Omental fat pad (tissue), 4 donors: ENCODE data around the gene TBRG1. TPM values are rescaled to one million over a fixed set of nuclear protein-coding genes. Genes with fewer than 3 reads are reported as not detected.
A peak's percentile ranks its signal among the peaks of the same experiment; 100 is the strongest.

Experiments used
- ATAC-seq: fragments of 150-250 bp; one replicate; pipeline ENCODE4 v1.9.1; 2016; ENCODE audit warnings: mild to moderate bottlenecking, moderate library complexity; ENCODE audit not compliant: low FRiP score
- DNase-seq: peaks from one replicate; pipeline ENCODE4 v3.0.0-alpha.2; 2019; ENCODE audit warnings: low spot score
- CTCF ChIP-seq, 3 donors: fragments of 450-650 bp; IDR thresholded peaks; one replicate each; pipeline ENCODE4 v1.5.1; 2016 to 2017; ENCODE audit warnings: antibody characterized with exemption in 3 of 3, mild to moderate bottlenecking in 3 of 3, moderate library complexity in 2 of 3
- total RNA-seq, 4 donors: library from RNA; depleted of rRNA; stranded (reverse); fragments of >200 nt; gene quantifications; one replicate each; pipeline ENCODE4 v1.1.0, GENCODE V29; 2016

The TBRG1 gene
- total RNA-seq, 4 donors from 2014 or later, result 28.6 to 40.7 (median 32.3) TPM

GRCh38 chr11:124643042-124643604 lies 20.5 kb downstream of the TBRG1 start:
- ATAC-seq, result no peak
- TF ChIP-seq CTCF (IDR thresholded peaks at IDR 0.05), result no peak
- no peak for DNase-seq

DNA sequence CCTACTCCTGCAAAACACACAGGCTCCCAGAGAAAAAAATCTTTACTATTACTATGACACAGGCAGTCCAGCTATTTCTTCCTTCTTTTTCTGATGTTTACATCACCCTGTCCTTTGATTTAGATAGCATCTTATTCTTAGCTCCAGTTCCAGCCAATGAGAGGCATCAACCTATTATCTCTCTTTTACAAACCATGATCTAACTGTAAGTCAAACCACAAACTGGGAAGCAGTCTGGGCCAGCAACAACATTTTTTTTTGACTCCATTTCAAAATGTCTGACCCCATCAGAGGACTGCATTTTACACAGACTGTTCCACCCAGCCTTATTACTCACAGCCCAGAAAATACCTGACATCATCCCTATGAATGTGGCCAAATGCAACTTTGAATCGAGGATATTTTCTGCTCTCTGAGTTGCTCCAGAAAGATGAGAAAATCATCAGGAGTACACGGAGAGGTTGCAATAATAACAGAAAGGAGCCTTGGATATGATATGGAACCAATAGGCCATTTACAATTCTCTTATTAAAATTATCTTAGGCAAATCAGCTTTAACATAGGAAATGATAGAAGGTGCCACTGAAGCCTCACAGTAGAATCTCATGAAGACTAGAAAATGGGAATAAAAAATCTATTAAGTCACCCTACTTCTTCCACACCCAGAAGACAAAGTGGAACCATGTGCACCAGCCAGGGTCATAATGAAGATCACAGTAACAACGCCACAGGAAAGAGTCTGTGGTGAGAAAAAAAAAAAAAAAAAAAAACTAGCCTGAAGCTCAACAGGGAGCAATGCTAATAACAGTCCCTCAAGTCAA lies 21.2 kb downstream of the TBRG1 start:
- ATAC-seq (no peak), DNase-seq (no peak)
- TF ChIP-seq CTCF (IDR thresholded peaks at IDR 0.05), result no peak

DNA sequence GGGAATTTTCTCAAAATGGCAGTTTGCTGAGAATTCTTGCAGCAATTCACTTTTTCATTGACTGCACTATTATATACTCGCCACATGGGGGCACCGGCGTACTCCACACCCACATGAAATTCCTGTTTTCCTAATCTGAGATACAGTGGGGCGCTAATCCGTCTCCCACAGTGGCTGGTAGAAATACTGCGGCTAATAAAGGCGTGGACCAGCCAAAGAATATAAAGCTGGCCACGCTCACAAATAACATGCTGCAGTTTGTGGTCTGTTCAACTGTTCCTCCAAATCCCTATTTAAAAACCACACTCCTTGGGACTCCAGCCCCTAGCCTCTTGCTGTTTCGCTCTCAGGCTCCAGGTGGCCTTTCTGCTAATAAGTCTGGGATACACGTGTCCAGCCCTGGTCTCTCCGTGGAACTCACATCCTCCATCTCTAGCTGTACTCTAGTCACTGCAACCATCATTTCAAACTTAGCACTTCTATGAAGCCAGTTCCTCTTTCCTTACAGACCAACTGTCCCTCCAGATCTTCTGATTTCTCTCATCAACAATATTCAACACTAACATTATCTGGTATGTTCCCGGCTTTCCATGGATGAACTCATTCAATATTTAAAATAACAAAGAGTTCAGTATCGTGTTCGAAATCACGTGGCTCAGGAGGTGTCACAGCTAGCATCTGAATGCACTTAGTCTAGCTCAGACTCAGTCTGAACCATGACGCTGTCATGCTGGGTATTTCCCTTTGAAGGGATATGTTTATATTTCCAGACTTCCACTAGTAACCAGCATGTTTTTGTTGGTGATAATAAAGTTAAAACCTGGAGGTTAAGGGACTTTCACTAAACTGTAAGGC lies 22.0 kb downstream of the TBRG1 start:
- DNase-seq, result no peak
- TF ChIP-seq CTCF (IDR thresholded peaks at IDR 0.05), result peak in 2 of 3 donors; percentile 1 to 68
- peak; percentile 95 for ATAC-seq

- TF ChIP-seq CTCF (IDR thresholded peaks at IDR 0.05), result no peak
- no peak for ATAC-seq
- no peak for DNase-seq
Measured at GRCh38 chr11:124646148-124646547, 23.5 kb downstream of the TBRG1 start.

- DNase-seq (no peak), ATAC-seq (no peak)
- TF ChIP-seq CTCF (IDR thresholded peaks at IDR 0.05), result no peak
Measured at GRCh38 chr11:124648610-124649009, 25.9 kb downstream of the TBRG1 start.

GRCh38 chr11:124656774-124657630 lies 34.3 kb downstream of the TBRG1 start:
- TF ChIP-seq CTCF (IDR thresholded peaks at IDR 0.05), result no peak
- DNase-seq (no peak), ATAC-seq (no peak)
